ENCODE data around the gene OTX2.

GRCh38 chr14:56841611-56842010 is 31.3 kb upstream of the OTX2 start:
- TF ChIP-seq CTCF (IDR thresholded peaks at IDR 0.05) (no peak), POLR2A (IDR thresholded peaks at IDR 0.05) (no peak)

All from adrenal gland (tissue), 5 donors.